Erythroblast (primary cell): Measurements from ENCODE around the gene TUBB.

Experiments used
- GATA1 ChIP-seq: IDR thresholded peaks from 2 replicates; pipeline ENCODE4 v1.6.1; 2011; ENCODE audit warnings: low read depth, mild to moderate bottlenecking, control low read depth, low read length, moderate library complexity
- POLR2A ChIP-seq: IDR thresholded peaks from 2 replicates; pipeline ENCODE4 v1.6.1; 2011; ENCODE audit warnings: mild to moderate bottlenecking, low read length

- TF ChIP-seq POLR2A: no peak
- TF ChIP-seq GATA1: no peak
These were observed 8.3 kb upstream of the TUBB start for GRCh38 chr6:30711758-30712380.
